HepG2 (cell line): ENCODE data around the gene CDHR1. TPM values are rescaled to one million over a fixed set of nuclear protein-coding genes. Genes with fewer than 3 reads are reported as not detected.

ENCODE experiments used
- CEBPB ChIP-seq: IDR thresholded peaks from 2 replicates; pipeline ENCODE4 v1.6.1; 2011; ENCODE audit warnings: low read depth, low read length, improper control_type of control experiment, borderline replicate concordance
- CEBPG ChIP-seq: IDR thresholded peaks from 2 replicates; pipeline ENCODE4 v1.6.1; 2016
- CREB3 ChIP-seq: sonication (generic); formaldehyde crosslinking; IDR thresholded peaks from 2 replicates; pipeline ENCODE4 v1.5.0; 2020; ENCODE audit warnings: missing genetic modification reagents
- CSRNP2 ChIP-seq: sonication (generic); formaldehyde crosslinking; conservative IDR thresholded peaks from 2 replicates; pipeline ENCODE4 v1.8.0; 2022; ENCODE audit warnings: low read depth, missing genetic modification reagents
- DR1 ChIP-seq: sonication (generic); formaldehyde crosslinking; IDR thresholded peaks from 2 replicates; pipeline ENCODE4 v1.8.0; 2021; ENCODE audit warnings: mild to moderate bottlenecking, missing genetic modification reagents, inconsistent platforms
- PITX1 ChIP-seq: sonication (generic); formaldehyde crosslinking; IDR thresholded peaks from 2 replicates; pipeline ENCODE4 v1.5.1; 2020; ENCODE audit warnings: mild to moderate bottlenecking, missing genetic modification reagents
- SP1 ChIP-seq, 2 experiments: fragments of 450-650 bp in 1 of 2; sonication (generic) in 1 of 2; formaldehyde crosslinking in 1 of 2; IDR thresholded peaks; 2 replicates each; pipeline versions ENCODE4 v1.4.0 to v1.6.1; 2016 to 2020; ENCODE audit warnings: missing genetic modification reagents in 1 of 2
- XRCC5 ChIP-seq: fragments of 200-400 bp; formaldehyde crosslinking; optimal IDR thresholded peaks from 2 replicates; pipeline ENCODE3; 2017; ENCODE audit warnings: mild to moderate bottlenecking, low read length
- ZFP91 ChIP-seq: sonication (generic); formaldehyde crosslinking; IDR thresholded peaks from 2 replicates; pipeline ENCODE4 v1.9.0; 2022; ENCODE audit warnings: missing genetic modification reagents, mild to moderate bottlenecking, borderline replicate concordance
- ZFX ChIP-seq: sonication (generic); formaldehyde crosslinking; IDR thresholded peaks from 2 replicates; pipeline ENCODE4 v1.4.0; 2020; ENCODE audit warnings: mild to moderate bottlenecking, low read depth, missing genetic modification reagents, moderate library complexity
- ZNF629 ChIP-seq: sonication (generic); formaldehyde crosslinking; conservative IDR thresholded peaks from 2 replicates; pipeline ENCODE4 v1.5.0; 2020; ENCODE audit warnings: missing genetic modification reagents
- ZXDC ChIP-seq: sonication (generic); formaldehyde crosslinking; IDR thresholded peaks from 2 replicates; pipeline ENCODE4 v1.5.0; 2020; ENCODE audit warnings: mild to moderate bottlenecking, missing genetic modification reagents
- polyA plus RNA-seq, 8 experiments: library from polyadenylated mRNA; depleted of rRNA in 3 of 8; stranded (reverse) in 7 of 8; unstranded in 1 of 8; fragments of >200 nt; fragmentation: Illumina TruSeq in 4 of 8; extraction: Trizol in 4 of 8; gene quantifications; 2 replicates each; pipeline versions ENCODE4 v1.2.1 to v1.2.3, GENCODE V29; 2011 to 2016; ENCODE audit warnings: low read depth in 4 of 8, missing spikeins in 1 of 8, mixed read lengths in 1 of 8; ENCODE audit not compliant: insufficient read depth in 1 of 8
- total RNA-seq, 5 experiments: library from RNA; depleted of rRNA; stranded (reverse); fragments of >200 nt; fragmentation: Illumina TruSeq; extraction: Trizol; gene quantifications; 2 replicates each; pipeline ENCODE4 v1.2.3, GENCODE V29; 2016; ENCODE audit warnings: low read depth in 1 of 5

CDHR1 gene
- total and polyA plus RNA-seq, 2 of the 13 experiments (the other 11 are each of a cell fraction or from before 2014, with no cell fraction given): 0.04 to 0.09 TPM

GRCh38 chr10:84244651-84245270 is 50.4 kb downstream of the CDHR1 start, which contains the start of gene RGR (continued):
- TF ChIP-seq ZFP91 (CRISPR knock-in tag) (peak; percentile 99), XRCC5 (peak; percentile 48), SP1 (IDR thresholded peaks at IDR 0.05) (no peak), SP1 (CRISPR knock-in tag; IDR thresholded peaks at IDR 0.05) (no peak), DR1 (CRISPR knock-in tag) (peak; percentile 30; the same call in 1 of the 2 replicates), PITX1 (CRISPR knock-in tag) (peak; percentile 23; the same call in 1 of the 2 replicates), CSRNP2 (no peak), ZNF629 (CRISPR knock-in tag) (peak; percentile 92), ZXDC (CRISPR knock-in tag) (no peak), CEBPB (peak; percentile 52; the same call in 1 of the 2 replicates), CEBPG (CRISPR knock-in tag) (peak; percentile 73), ZFX (CRISPR knock-in tag) (peak; percentile 14; the same call in 1 of the 2 replicates), CREB3 (CRISPR knock-in tag) (no peak)
